ENCODE measurements around the gene PDE6C. TPM values are rescaled to one million over a fixed set of nuclear protein-coding genes. Genes with fewer than 3 reads are reported as not detected.

Gene PDE6C
- total RNA-seq, 1 experiment from 2014 or later, result not detected

GRCh38 chr10:93670372-93670771 lies 58.0 kb downstream of the PDE6C start:
- Mint-ChIP-seq H3K27me3 (ENCODE audit: low read depth) (no peaks in the 10 kb centered on the region), H3K9me3 (no peaks in the 10 kb centered on the region), H3K36me3 (peaks cover 21% of the 10 kb centered on the region), H3K27ac (no peak overlapping the region), H3K4me3 (no peak overlapping the region), H3K4me1 (no peaks in the 10 kb centered on the region)
- DNase-seq (ENCODE audit: low spot score) (no peak), ATAC-seq (no peak)
- TF ChIP-seq FOXP1 (CRISPR knock-in tag; IDR thresholded peaks at IDR 0.05; ENCODE audit: borderline replicate concordance), result no peak
- no peak for TF ChIP-seq AR (CRISPR knock-in tag; IDR thresholded peaks at IDR 0.05)
- no peak for TF ChIP-seq JUN (CRISPR knock-in tag; IDR thresholded peaks at IDR 0.05)
- TF ChIP-seq ATF6 (CRISPR knock-in tag; IDR thresholded peaks at IDR 0.05), result no peak
- TF ChIP-seq, protein P1, sequence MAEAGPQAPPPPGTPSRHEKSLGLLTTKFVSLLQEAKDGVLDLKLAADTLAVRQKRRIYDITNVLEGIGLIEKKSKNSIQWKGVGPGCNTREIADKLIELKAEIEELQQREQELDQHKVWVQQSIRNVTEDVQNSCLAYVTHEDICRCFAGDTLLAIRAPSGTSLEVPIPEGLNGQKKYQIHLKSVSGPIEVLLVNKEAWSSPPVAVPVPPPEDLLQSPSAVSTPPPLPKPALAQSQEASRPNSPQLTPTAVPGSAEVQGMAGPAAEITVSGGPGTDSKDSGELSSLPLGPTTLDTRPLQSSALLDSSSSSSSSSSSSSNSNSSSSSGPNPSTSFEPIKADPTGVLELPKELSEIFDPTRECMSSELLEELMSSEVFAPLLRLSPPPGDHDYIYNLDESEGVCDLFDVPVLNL (CRISPR knock-in tag; IDR thresholded peaks at IDR 0.05; ENCODE audit: borderline replicate concordance, low read depth), result no peak
- TF ChIP-seq, protein P2, sequence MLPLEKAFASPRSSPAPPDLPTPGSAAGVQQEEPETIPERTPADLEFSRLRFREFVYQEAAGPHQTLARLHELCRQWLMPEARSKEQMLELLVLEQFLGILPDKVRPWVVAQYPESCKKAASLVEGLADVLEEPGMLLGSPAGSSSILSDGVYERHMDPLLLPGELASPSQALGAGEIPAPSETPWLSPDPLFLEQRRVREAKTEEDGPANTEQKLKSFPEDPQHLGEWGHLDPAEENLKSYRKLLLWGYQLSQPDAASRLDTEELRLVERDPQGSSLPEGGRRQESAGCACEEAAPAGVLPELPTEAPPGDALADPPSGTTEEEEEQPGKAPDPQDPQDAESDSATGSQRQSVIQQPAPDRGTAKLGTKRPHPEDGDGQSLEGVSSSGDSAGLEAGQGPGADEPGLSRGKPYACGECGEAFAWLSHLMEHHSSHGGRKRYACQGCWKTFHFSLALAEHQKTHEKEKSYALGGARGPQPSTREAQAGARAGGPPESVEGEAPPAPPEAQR (CRISPR knock-in tag; IDR thresholded peaks at IDR 0.05), result no peak
- TF ChIP-seq PREB (CRISPR knock-in tag; IDR thresholded peaks at IDR 0.05; ENCODE audit: borderline replicate concordance), result no peak
- no peak for TF ChIP-seq ELF4 (CRISPR knock-in tag; IDR thresholded peaks at IDR 0.05; ENCODE audit: low read depth)
- TF ChIP-seq ERG (CRISPR knock-in tag; IDR thresholded peaks at IDR 0.05), result no peak
- TF ChIP-seq TEAD1 (CRISPR knock-in tag; IDR thresholded peaks at IDR 0.05), result no peak
- no peak for TF ChIP-seq NR1H2 (CRISPR knock-in tag; IDR thresholded peaks at IDR 0.05)
- TF ChIP-seq ESRRA (CRISPR knock-in tag; IDR thresholded peaks at IDR 0.05; ENCODE audit: borderline replicate concordance), result no peak
- no peak for TF ChIP-seq FOXJ3 (CRISPR knock-in tag; IDR thresholded peaks at IDR 0.05; ENCODE audit: borderline replicate concordance)
- TF ChIP-seq GABPB1 (CRISPR knock-in tag; IDR thresholded peaks at IDR 0.05), result no peak
- no peak for TF ChIP-seq ZBTB21 (CRISPR knock-in tag; IDR thresholded peaks at IDR 0.05; ENCODE audit: borderline replicate concordance)
- POLR2A ChIA-PET, result no interaction called here
- CTCF ChIA-PET, result interaction anchor here (1.3 kb wide), 1 partner anchor 246 kb away, joined by 3 read pairs; no protein-coding TSS in a partner anchor

DNA sequence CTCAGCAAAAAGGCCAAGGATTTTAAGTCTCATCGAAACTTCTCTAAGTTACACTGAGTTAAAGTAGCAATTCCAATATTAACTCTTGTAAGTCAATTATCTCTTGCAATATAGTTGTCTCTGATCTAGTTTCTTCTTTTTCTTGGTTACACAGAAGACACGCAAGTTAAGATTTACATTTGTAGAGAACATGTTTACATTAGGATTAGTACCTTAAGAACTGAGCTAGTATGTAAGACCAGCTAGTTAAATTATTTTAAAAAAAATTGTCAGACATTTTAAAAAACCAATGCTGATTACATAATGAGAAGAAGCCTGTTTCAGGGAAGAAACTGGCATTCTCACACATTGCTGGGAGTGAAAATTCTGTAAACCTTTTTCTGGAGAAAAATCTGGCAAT lies 58.7 kb downstream of the PDE6C start:
- POLR2A ChIA-PET, result no interaction called here
- Mint-ChIP-seq H3K27ac (no peak overlapping the region), H3K4me1 (no peaks in the 10 kb centered on the region), H3K9me3 (no peaks in the 10 kb centered on the region), H3K36me3 (peaks cover 23% of the 10 kb centered on the region), H3K27me3 (ENCODE audit: low read depth) (no peaks in the 10 kb centered on the region), H3K4me3 (no peak overlapping the region)
- CTCF ChIA-PET, result interaction anchor here (0.7 to 1.3 kb wide), 2 partner anchors 116 to 246 kb away, joined by 3 to 4 read pairs; no protein-coding TSS in a partner anchor
- ATAC-seq (no peak), DNase-seq (ENCODE audit: low spot score) (no peak)
- TF ChIP-seq GTF2I (CRISPR knock-in tag; conservative IDR thresholded peaks at IDR 0.05) (no peak), STAT6 (CRISPR knock-in tag; conservative IDR thresholded peaks at IDR 0.05; ENCODE audit: low read depth) (no peak), PREB (CRISPR knock-in tag; IDR thresholded peaks at IDR 0.05; ENCODE audit: borderline replicate concordance) (no peak)
- TF ChIP-seq, protein P3, sequence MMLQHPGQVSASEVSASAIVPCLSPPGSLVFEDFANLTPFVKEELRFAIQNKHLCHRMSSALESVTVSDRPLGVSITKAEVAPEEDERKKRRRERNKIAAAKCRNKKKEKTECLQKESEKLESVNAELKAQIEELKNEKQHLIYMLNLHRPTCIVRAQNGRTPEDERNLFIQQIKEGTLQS (CRISPR knock-in tag; conservative IDR thresholded peaks at IDR 0.05), result no peak
- TF ChIP-seq, protein P4, sequence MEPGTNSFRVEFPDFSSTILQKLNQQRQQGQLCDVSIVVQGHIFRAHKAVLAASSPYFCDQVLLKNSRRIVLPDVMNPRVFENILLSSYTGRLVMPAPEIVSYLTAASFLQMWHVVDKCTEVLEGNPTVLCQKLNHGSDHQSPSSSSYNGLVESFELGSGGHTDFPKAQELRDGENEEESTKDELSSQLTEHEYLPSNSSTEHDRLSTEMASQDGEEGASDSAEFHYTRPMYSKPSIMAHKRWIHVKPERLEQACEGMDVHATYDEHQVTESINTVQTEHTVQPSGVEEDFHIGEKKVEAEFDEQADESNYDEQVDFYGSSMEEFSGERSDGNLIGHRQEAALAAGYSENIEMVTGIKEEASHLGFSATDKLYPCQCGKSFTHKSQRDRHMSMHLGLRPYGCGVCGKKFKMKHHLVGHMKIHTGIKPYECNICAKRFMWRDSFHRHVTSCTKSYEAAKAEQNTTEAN (CRISPR knock-in tag; IDR thresholded peaks at IDR 0.05), result no peak
